ENCODE data around the gene IL20RA.

The IL20RA gene

DNA sequence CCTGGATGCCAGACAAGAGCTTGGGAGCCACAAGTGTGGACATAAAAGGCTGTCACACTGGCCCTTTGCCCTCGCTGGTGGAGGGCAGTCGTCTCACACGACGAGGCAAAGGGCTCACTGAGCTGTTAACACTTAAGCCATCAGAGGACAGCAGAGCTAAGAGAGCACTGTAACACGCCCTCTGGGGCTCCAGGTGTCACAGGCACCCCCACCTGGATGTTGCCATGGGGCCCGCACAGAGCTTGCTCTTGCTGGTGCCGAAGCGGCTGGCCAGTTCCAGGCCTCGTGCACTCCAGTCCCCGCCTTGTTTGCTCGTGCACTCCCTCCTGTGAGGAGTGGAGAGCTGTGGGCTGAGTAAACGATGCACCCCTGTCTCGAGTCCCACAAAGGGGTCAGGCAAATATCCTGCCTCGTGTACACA is 85.3 kb downstream of the IL20RA start:
- H3K4me3 ChIP-seq (ENCODE audit: low read length) = no peak overlapping the region
- TF ChIP-seq, protein P1, sequence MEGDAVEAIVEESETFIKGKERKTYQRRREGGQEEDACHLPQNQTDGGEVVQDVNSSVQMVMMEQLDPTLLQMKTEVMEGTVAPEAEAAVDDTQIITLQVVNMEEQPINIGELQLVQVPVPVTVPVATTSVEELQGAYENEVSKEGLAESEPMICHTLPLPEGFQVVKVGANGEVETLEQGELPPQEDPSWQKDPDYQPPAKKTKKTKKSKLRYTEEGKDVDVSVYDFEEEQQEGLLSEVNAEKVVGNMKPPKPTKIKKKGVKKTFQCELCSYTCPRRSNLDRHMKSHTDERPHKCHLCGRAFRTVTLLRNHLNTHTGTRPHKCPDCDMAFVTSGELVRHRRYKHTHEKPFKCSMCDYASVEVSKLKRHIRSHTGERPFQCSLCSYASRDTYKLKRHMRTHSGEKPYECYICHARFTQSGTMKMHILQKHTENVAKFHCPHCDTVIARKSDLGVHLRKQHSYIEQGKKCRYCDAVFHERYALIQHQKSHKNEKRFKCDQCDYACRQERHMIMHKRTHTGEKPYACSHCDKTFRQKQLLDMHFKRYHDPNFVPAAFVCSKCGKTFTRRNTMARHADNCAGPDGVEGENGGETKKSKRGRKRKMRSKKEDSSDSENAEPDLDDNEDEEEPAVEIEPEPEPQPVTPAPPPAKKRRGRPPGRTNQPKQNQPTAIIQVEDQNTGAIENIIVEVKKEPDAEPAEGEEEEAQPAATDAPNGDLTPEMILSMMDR (IDR thresholded peaks at IDR 0.05; ENCODE audit: insufficient read depth, low read depth, low read length, missing control alignments) = no peak
- no peak for DNase-seq (ENCODE audit: low read depth)

DNA sequence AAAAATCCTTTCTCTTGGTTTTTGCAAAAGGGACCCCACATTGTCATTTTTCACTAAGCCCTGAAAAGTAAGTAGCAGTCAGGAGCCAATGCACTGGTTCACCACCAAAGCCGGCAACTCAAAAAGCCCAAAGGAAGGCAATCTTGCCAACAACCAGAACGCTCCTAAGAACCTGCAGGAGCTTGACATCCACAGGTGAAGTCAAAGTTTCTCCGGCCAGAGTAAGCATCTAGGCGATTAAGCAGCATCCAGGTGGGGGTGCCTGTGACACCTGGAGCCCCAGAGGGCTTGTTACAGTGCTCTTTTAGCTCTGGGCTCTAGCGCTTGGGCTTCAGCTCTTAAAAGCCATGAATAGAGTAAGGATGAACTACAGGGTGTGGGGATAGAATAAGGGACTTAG is 86.6 kb downstream of the IL20RA start:
- no peak overlapping the region for H3K4me3 ChIP-seq (ENCODE audit: low read length)
- TF ChIP-seq, protein P1 (IDR thresholded peaks at IDR 0.05; ENCODE audit: insufficient read depth, low read depth, low read length, missing control alignments) = no peak
- no peak for DNase-seq (ENCODE audit: low read depth)

DNA sequence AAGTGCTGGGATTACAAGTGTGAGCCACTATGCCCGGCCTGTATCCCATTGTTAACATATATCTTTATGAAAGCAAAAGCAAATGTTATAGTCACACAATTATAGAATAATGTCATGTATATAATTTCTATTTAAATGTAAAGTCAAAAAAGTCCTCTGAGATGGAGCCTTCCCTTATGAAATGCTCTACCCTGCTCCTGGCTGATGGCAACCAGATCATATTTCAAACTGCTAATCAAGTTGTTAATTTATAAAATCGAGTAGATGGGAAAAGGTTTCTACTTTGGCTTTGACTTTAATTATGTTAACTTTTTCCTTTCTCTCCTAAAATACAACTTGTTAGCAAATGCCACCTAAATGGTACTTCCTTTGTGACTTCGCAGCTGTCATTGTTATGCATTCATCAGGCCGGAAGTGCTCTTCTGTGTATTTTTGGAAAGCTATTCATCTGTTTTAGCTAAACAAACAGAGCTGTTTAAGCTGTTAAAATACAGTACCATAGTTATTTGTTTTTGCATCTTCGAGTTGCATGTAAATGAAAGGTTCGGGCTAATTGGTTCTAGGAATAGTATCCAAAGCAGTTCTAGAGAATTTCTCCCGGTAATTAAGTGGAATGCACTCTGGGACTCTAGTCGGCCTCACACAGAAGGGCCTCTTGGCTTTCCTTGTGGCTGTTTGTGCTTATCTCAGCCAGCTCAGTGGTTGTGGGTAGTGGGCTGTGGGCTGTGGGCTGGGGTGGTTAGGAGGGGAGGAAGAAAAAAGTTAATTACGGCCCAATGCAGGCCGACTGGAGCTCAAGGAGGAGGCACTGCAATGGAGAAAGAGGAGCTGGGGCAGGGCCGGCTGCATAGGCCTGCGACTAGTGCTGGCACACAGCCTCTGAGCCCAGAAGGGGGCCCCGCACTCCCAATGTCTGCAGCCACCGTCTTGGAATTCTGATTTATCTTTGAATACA is 87.9 kb downstream of the IL20RA start:
- DNase-seq (ENCODE audit: low read depth) = no peak
- TF ChIP-seq, protein P1 (IDR thresholded peaks at IDR 0.05; ENCODE audit: insufficient read depth, low read depth, low read length, missing control alignments) = no peak
- H3K4me3 ChIP-seq (ENCODE audit: low read length) = no peak overlapping the region

DNA sequence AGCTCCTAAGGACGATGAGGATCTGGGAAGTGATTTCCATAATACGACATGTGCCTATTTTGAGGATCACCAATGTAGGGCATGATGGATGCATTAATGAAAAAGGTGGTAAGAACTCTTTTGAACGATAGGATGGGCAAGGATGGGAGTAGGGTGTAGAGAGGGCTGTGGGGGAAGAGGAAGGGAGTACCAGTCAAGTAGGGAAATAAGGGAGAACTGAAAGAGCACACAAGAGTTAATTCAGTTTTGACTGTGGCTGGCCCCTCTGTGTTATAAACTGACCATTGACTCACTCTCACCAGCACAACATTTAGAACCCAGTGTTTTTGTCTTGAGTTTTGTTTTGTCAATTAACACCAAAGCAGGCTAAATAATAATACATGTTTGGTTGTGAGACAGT is 89.6 kb downstream of the IL20RA start:
- DNase-seq (ENCODE audit: low read depth) = no peak
- TF ChIP-seq, protein P1 (IDR thresholded peaks at IDR 0.05; ENCODE audit: insufficient read depth, low read depth, low read length, missing control alignments) = no peak
- H3K4me3 ChIP-seq (ENCODE audit: low read length) = no peak overlapping the region

DNA sequence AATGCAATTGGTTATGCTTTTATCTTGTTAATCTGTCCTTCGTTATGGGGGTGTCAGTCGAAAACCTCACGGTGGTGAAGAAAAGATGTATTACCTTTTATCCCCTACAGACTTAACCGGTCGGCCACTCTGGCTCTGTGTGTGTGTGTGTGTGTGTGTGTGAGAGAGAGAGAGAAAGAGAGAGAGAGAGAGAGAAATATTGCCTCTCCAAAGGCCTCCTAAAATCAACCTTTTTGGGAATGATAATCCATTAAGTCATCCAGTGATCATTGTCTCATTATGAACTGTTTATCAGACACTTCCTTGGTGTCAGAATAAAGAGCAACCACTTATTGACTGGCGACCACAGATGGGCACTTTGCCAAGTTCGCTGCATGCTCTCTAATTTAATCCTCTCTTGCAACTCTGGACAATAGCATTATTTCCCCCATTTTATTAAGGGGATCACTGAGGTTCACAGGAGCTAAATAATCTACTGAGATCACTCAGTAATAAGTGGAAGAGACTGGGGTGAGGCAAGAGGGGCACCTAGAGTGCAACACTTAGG is 92.0 kb downstream of the IL20RA start:
- DNase-seq (ENCODE audit: low read depth) = no peak
- no peak overlapping the region for H3K4me3 ChIP-seq (ENCODE audit: low read length)
- TF ChIP-seq, protein P1 (IDR thresholded peaks at IDR 0.05; ENCODE audit: insufficient read depth, low read depth, low read length, missing control alignments) = no peak

DNA sequence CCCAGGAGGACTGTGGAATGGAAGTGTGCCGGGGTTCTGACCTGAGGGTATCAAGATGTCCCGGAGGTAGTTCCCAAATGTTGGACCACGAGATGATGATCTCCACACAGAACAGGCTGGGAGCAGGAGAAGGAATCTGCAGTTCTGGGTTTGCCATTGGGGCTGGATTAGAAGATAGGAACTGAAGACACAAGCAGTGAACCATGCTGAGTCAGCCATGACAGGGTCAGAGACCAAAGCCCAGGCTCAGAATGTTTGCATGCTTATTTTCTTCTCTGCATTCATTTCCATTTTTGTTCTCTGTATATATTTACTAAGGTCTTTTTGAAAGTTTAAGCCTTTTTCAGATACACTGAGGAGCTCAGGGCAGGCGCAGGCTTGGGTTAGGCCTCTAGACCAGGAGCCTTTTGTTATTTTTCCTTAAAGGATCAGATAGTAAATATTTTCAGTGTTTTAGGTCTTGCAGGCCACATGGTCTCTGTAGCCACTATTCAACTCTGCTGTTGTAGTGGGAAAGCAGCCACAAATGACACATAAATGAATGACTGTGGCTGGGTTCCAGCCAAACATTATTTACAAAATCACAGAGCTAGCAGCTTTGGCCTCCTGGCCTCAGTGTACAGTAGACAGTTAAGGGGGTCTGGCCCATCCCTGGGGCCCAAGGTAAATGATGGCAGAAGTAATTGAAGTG is 94.2 kb downstream of the IL20RA start:
- TF ChIP-seq, protein P1 (IDR thresholded peaks at IDR 0.05; ENCODE audit: insufficient read depth, low read depth, low read length, missing control alignments) = no peak
- DNase-seq (ENCODE audit: low read depth) = no peak
- H3K4me3 ChIP-seq (ENCODE audit: low read length) = no peak overlapping the region

Data from epithelial cell of esophagus (primary cell).